HFF-Myc (cell line): Measurements from ENCODE around the gene CD248.

Experiments used
- DNase-seq: peaks from one replicate; pipeline ENCODE4 v3.0.0-alpha.2; 2011; ENCODE audit warnings: low read depth; ENCODE audit errors: extremely low read depth
- H3K4me3 ChIP-seq: replicated peaks from 2 replicates; pipeline ENCODE4 v1.5.1; 2011; ENCODE audit warnings: low read depth, mild to moderate bottlenecking, control low read depth, low read length
- TF ChIP-seq, protein P1 (sequence below): IDR thresholded peaks from 2 replicates; pipeline ENCODE4 v1.5.1; 2012; ENCODE audit warnings: mild to moderate bottlenecking, low read depth, low read length, control low read depth; ENCODE audit errors: missing control alignments

The CD248 gene

GRCh38 chr11:66335531-66336233 lies 18.8 kb upstream of the CD248 start:
- no peak for DNase-seq
- H3K4me3 ChIP-seq = peak overlapping the region; percentile 89
- TF ChIP-seq, protein P1, sequence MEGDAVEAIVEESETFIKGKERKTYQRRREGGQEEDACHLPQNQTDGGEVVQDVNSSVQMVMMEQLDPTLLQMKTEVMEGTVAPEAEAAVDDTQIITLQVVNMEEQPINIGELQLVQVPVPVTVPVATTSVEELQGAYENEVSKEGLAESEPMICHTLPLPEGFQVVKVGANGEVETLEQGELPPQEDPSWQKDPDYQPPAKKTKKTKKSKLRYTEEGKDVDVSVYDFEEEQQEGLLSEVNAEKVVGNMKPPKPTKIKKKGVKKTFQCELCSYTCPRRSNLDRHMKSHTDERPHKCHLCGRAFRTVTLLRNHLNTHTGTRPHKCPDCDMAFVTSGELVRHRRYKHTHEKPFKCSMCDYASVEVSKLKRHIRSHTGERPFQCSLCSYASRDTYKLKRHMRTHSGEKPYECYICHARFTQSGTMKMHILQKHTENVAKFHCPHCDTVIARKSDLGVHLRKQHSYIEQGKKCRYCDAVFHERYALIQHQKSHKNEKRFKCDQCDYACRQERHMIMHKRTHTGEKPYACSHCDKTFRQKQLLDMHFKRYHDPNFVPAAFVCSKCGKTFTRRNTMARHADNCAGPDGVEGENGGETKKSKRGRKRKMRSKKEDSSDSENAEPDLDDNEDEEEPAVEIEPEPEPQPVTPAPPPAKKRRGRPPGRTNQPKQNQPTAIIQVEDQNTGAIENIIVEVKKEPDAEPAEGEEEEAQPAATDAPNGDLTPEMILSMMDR = no peak

DNA sequence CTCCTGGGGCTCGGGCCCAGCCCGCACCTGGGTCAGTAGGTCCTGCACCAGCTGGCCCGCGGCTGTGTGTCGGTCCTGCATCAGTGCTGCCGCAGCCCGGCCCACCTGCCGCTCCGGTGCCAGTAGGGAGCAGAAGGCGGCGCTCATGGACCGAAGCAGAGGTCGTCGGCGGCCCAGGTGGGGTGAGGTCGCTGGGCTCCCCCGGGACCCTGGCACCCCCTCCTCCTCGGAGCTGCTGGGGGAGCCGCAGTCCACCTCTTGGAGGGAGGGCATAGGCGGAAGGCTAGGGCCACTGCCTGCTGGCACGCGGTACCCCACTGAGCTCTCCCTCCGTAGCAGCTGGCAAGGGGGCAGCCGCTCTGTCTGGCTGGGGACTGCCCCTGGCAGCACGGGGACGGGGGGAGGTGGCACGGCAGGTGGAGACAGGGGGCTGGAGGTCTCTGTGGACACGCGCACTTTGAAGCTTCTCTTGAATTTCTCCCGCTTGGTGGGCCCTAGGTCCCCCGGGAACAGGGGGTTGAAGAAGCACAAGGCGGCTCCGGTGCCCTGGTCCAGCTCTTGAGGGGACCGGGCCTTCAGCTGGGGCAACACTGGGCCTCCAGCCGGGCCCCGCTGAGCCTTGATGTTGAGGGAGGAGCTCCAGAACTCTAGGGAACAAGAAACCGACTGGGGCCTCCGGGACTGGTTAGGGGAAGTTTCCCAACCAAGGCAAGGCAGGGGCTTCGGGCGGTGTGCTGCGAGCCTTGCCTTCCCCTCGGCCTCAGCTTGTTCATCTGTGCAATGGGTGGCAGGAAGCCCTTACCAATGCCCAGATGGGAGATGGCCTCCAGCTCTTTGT lies 18.0 kb upstream of the CD248 start:
- no peak for DNase-seq
- H3K4me3 ChIP-seq = peak overlapping the region; percentile 89
- TF ChIP-seq, protein P1 = no peak

DNA sequence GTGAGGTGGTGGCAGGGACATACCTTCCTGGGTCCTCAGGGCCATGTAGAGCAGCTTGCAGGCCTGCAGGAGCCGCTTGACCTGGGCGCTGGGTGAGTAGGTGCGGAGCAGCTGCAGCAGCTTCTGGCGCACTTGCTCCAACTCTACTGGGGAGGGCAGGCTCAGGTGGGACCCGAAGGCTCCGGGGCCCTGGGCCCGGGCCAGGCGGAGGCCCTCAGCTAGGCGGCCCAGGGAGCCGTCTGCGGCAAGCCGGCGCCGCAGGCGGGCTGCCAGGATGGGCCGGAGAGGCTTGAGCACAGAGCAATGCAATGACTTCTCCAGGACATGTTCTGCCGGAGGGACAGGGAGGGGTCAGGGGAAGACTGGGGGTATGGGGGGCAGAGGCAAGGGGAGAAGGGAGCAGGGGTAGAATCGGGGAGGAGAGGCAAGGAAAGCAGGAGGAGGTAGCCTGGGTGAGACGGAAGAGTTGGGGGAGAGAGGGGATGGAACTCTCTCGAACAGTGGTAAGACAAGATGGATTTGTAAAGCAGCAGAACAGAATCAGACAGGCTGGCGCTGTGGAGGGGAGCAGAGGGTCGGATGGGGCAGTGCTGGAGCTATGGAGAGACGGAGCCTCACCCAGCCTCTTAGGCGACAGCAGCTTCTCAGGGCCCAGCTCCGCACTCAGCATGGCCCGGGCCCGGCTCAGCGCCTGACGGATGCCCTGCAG lies 17.2 kb upstream of the CD248 start:
- TF ChIP-seq, protein P1 = no peak
- peak overlapping the region; percentile 89 for H3K4me3 ChIP-seq
- no peak for DNase-seq

DNA sequence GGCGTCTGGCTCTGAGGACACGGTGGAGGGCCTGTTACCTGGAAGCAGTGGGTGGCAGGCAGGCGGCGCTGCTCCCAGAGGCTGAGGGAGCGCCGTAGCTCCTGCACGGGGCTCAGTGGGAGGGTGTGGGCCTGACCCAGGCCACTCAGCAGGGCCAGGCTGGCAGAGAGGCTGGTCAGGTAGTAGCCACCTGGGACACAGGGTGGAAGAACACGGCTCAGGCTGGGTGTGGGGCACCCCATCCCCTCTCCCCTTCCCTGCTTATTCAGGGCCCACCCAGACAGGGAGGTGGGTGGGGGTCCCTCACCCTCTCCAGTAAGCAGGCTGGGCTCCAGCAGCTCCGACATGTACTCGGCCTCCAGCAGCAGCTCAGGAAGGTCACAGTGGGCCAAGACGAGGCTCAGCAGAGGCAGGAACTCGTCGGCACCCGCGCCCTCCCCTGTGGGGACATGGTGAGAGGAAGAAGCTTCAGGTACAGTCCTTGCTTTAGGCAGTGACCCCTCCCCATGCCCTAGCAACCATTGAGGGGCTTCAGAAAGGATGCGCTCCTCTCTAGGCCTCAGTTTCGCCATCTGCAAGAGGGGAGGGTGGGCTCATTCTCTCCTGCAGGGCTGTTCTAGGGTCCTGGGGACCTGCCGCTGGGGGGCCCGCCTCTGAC lies 16.5 kb upstream of the CD248 start:
- TF ChIP-seq, protein P1 = no peak
- no peak for DNase-seq
- H3K4me3 ChIP-seq = no peak overlapping the region

- DNase-seq = no peak
- H3K4me3 ChIP-seq = no peak overlapping the region
- TF ChIP-seq, protein P1 = no peak
These were observed 15.8 kb upstream of the CD248 start for GRCh38 chr11:66332371-66333219.
